Upper lobe of left lung (tissue), 6 donors: Measurements from ENCODE around the gene NVL. TPM values are rescaled to one million over a fixed set of nuclear protein-coding genes. Genes with fewer than 3 reads are reported as not detected.
"Not testable (repeated sequence)": the region's sequence is repeated elsewhere in the genome, so short reads cannot be mapped to it uniquely, and the experiment has no call there.

Experiments
- ATAC-seq, 2 donors: fragments of 200-7000 bp; cut with Tn5 transposase; one replicate each; pipeline ENCODE4 v1.9.1; 2022; ENCODE audit warnings: mild to moderate bottlenecking in 2 of 2, moderate library complexity in 2 of 2; ENCODE audit not compliant: low FRiP score in 2 of 2
- DNase-seq, 2 donors: peaks; one replicate each; pipeline ENCODE4 v3.0.0-alpha.2; 2019 to 2020
- H3K27ac ChIP-seq, 4 donors: fragments of 200-600 bp; sonication (generic); one replicate each; pipeline ENCODE4 v1.5.1; 2016 to 2019
- H3K27me3 ChIP-seq, 4 donors: fragments of 200-600 bp; sonication (generic); one replicate each; pipeline ENCODE4 v1.5.1; 2017 to 2019
- H3K36me3 ChIP-seq, 4 donors: fragments of 200-600 bp; sonication (generic); one replicate each; pipeline ENCODE4 v1.5.1; 2016 to 2019
- H3K4me1 ChIP-seq, 4 donors: fragments of 200-600 bp; sonication (generic); one replicate each; pipeline ENCODE4 v1.5.1; 2018 to 2019
- H3K4me3 ChIP-seq, 4 donors: fragments of 200-600 bp; sonication (generic); one replicate each; pipeline ENCODE4 v1.5.1; 2017 to 2019; ENCODE audit warnings: mild to moderate bottlenecking in 2 of 4, moderate library complexity in 1 of 4
- H3K9me3 ChIP-seq, 4 donors: fragments of 200-600 bp; sonication (generic); one replicate each; pipeline ENCODE4 v1.5.1; 2018 to 2019
- EP300 ChIP-seq, 4 donors: sonication (generic); formaldehyde crosslinking; IDR thresholded peaks; one replicate each; pipeline ENCODE4 v1.5.1; 2017; ENCODE audit warnings: antibody characterized with exemption in 4 of 4, control low read depth in 2 of 4
- POLR2A ChIP-seq, 4 donors: fragments of 450-650 bp; IDR thresholded peaks; one replicate each; pipeline ENCODE4 v1.5.1; 2016 to 2017; ENCODE audit warnings: antibody characterized with exemption in 4 of 4, mild to moderate bottlenecking in 2 of 4
- POLR2AphosphoS5 ChIP-seq, 2 donors: sonication (generic); formaldehyde crosslinking; IDR thresholded peaks; one replicate each; pipeline ENCODE4 v1.5.1; 2017; ENCODE audit warnings: antibody characterized with exemption in 2 of 2
- WGBS, 2 donors: methylation state at CpG; one replicate each; pipeline ENCODE4 v1.1.5; 2017 to 2018; 5-methylcytosine and 5-hydroxymethylcytosine counted together
- total RNA-seq, 6 donors: library from RNA; depleted of rRNA in 4 of 6; stranded (reverse); fragments of >200 nt in 4 of 6; gene quantifications; one replicate each; pipeline versions ENCODE4 v1.1.0 to v1.2.1, GENCODE V29; 2016 to 2021
- TF ChIP-seq, protein P1 (sequence below), 6 experiments: fragments of 450-650 bp in 4 of 6; fragments of 200-600 bp in 2 of 6; sonication (generic) in 2 of 6; IDR thresholded peaks; one replicate each; pipeline ENCODE4 v1.5.1; 2016 to 2019; ENCODE audit warnings: antibody characterized with exemption in 6 of 6
- donor health status: DM: no; HTN: no; CAD: no; lungs with moderate emphysema.
- donor health status: DM: no; HTN: yes; CAD: no; lungs with severe emphysema.

The NVL gene
- total RNA-seq, 6 donors from 2014 or later: 20.2 to 56.6 (median 34.1) TPM

DNA sequence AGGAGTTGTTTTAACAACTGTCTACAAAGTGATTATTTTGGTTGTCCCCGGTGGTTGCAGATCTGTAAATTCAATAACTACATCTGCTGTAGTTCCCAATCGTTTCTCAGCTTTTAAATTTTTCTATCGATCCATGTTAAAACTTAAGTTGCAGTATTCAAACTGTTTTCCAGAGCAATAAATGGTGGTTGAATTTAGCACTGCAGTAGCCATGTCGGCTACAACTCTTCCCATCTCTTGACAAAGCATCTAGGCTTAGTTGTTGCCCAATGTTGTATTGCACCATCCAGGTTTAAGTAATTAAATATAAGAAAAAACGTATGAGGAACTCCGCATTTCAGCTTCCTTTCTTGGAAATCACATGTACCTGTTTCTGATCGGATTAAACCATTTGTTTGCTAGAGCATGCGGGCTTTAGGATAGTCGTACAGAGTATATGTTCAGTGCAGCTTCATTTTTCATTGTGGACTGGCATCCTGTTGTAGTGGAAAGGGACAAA is 27.7 kb upstream of the NVL start:
- DNase-seq (no peak), ATAC-seq (peak; percentile 41 to 60)
- H3K9me3 ChIP-seq: no peaks in the 10 kb centered on the region
- peaks cover 14 to 38% (median 18%) of the 10 kb centered on the region in 4 donors for H3K4me1 ChIP-seq
- H3K4me3 ChIP-seq: peak overlapping the region; percentile 81 to 100 (median 91)
- WGBS, 2 donors: 16 to 19% methylated on average over 9 of the region's 9 CpGs
- no peaks in the 10 kb centered on the region for H3K36me3 ChIP-seq
- peak in 1 of 4 donors; percentile 55 for TF ChIP-seq POLR2A (IDR thresholded peaks at IDR 0.05)
- TF ChIP-seq, protein P1, sequence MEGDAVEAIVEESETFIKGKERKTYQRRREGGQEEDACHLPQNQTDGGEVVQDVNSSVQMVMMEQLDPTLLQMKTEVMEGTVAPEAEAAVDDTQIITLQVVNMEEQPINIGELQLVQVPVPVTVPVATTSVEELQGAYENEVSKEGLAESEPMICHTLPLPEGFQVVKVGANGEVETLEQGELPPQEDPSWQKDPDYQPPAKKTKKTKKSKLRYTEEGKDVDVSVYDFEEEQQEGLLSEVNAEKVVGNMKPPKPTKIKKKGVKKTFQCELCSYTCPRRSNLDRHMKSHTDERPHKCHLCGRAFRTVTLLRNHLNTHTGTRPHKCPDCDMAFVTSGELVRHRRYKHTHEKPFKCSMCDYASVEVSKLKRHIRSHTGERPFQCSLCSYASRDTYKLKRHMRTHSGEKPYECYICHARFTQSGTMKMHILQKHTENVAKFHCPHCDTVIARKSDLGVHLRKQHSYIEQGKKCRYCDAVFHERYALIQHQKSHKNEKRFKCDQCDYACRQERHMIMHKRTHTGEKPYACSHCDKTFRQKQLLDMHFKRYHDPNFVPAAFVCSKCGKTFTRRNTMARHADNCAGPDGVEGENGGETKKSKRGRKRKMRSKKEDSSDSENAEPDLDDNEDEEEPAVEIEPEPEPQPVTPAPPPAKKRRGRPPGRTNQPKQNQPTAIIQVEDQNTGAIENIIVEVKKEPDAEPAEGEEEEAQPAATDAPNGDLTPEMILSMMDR (IDR thresholded peaks at IDR 0.05): peak in 2 of 6 experiments; percentile 26
- TF ChIP-seq EP300 (IDR thresholded peaks at IDR 0.05): no peak
- peak in 1 of 2 donors; percentile 65 for TF ChIP-seq POLR2AphosphoS5 (IDR thresholded peaks at IDR 0.05)
- peak overlapping the region; percentile 88 to 99 (median 91) for H3K27ac ChIP-seq
- no peaks in the 10 kb centered on the region for H3K27me3 ChIP-seq

DNA sequence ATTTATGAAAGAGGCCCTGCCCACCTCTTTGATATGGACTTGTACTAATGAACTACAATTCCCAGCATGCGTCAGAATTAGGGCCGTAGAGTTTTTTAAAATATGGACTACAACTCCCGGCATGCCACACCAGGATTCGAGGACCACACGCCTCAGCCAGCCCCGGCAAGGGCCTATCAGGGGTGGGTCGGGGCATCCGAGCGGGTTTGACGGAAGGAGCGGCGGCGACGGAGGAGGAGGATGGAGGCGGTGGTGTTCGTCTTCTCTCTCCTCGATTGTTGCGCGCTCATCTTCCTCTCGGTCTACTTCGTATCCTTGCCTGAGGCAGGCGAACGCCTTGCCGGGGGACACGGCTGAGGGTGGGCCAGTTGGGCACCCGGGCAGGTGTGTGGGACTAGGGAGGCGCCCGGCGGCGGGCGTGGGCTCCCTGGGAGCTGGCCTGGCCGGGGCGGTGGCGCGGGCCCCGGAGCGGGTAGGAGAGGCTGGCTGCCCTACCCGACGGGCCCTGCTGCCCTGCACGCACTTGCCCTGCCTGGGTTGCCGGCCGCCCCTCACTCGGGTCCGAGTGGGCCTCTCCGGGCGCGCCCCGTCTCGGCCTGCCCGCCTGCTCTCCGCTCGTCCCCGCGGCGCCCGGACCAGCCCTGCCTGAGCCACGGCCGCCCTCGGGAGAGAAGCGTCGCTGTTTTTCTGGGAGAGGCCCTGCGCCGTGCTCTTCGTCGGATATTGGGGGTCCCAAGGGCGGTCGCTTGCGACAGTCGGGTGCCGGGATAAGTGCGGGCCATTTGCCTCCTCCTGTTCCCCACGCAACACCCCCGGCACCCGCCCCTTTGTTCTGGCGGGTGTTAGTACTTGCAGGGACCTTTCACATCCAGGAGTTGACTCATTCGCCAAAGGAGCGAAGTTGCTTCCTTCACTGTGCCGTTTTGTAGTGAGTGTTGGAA is 27.0 kb upstream of the NVL start, which contains the start of gene CNIH4:
TSS of gene CNIH4 (plus strand) at position 195 of the 941 bp plus-strand sequence. CDS start at position 241, 46 bp downstream.
- H3K36me3 ChIP-seq: no peaks in the 10 kb centered on the region
- peak within 1 kb of the TSS; percentile 81 to 100 (median 91) for H3K4me3 ChIP-seq
- peak; percentile 95 to 97 for TF ChIP-seq POLR2AphosphoS5 (IDR thresholded peaks at IDR 0.05)
- TF ChIP-seq POLR2A (IDR thresholded peaks at IDR 0.05): peak; percentile 28 to 94 (median 73)
- TF ChIP-seq, protein P1 (IDR thresholded peaks at IDR 0.05): no peak
- no peak for TF ChIP-seq EP300 (IDR thresholded peaks at IDR 0.05)
- WGBS, 2 donors: 0 to 2% methylated on average over 35 to 65 of the region's 78 CpGs
- ATAC-seq (peak; percentile 98 to 99), DNase-seq (peak; percentile 93 to 96)
- H3K9me3 ChIP-seq: no peaks in the 10 kb centered on the region
- no peaks in the 10 kb centered on the region for H3K27me3 ChIP-seq
- peaks cover 14 to 38% (median 18%) of the 10 kb centered on the region in 4 donors for H3K4me1 ChIP-seq
- H3K27ac ChIP-seq: peak within 1 kb of the TSS; percentile 88 to 99 (median 91)

DNA sequence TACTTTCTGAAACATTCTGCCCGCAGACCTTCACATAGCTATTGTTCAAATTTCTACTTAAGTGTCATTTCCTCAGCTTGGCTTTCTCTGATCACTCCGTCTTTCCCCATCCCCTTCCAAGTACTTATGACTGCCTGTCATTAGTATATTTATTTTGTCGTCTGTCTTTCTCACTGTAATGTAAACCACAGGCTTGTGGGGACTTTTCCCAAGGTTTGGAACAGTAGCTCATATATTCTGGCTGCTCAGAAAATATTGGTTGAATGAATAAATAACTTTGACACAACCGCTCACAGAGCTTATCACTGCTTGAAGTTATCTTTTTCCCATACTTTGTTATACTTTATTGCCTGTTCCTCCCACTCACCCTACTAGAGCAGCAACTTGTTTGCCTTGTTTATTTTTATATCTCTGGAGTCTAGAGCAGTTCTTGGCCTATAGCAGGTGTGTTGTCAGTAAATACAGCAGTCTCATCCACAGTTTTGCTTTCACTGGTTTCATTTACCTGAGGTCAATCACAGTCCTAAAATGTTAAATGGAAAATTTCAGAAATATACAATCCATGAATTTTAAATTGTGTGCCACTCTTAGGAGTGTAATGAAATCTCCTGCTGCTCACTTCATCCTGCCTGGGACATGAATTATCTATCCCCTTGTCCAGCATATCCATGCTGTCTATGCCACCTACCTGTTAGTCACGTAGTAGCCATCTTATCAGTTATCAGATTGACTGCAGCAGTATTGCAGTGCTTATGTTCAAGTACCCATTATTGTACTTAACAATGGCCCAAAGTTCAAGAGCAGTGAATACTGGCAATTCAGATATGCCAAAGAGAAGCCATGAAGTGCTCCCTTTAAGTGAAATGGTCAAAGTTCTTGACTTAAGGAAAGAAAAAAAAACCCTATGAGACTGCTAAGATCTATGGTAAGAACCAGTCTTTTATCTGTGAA is 24.3 kb upstream of the NVL start:
- H3K27ac ChIP-seq: no peak overlapping the region
- 56 to 63% methylated on average over 5 of the region's 5 CpGs for WGBS, 2 donors
- H3K36me3 ChIP-seq: no peaks in the 10 kb centered on the region
- no peak overlapping the region for H3K4me3 ChIP-seq
- DNase-seq: no peak
- no peaks in the 10 kb centered on the region for H3K9me3 ChIP-seq
- peaks cover 14 to 22% (median 18%) of the 10 kb centered on the region in 4 donors for H3K4me1 ChIP-seq
- no peak for TF ChIP-seq EP300 (IDR thresholded peaks at IDR 0.05)
- TF ChIP-seq, protein P1 (IDR thresholded peaks at IDR 0.05): no peak
- TF ChIP-seq POLR2AphosphoS5 (IDR thresholded peaks at IDR 0.05): no peak
- TF ChIP-seq POLR2A (IDR thresholded peaks at IDR 0.05): no peak
- no peaks in the 10 kb centered on the region for H3K27me3 ChIP-seq
- ATAC-seq: no peak

DNA sequence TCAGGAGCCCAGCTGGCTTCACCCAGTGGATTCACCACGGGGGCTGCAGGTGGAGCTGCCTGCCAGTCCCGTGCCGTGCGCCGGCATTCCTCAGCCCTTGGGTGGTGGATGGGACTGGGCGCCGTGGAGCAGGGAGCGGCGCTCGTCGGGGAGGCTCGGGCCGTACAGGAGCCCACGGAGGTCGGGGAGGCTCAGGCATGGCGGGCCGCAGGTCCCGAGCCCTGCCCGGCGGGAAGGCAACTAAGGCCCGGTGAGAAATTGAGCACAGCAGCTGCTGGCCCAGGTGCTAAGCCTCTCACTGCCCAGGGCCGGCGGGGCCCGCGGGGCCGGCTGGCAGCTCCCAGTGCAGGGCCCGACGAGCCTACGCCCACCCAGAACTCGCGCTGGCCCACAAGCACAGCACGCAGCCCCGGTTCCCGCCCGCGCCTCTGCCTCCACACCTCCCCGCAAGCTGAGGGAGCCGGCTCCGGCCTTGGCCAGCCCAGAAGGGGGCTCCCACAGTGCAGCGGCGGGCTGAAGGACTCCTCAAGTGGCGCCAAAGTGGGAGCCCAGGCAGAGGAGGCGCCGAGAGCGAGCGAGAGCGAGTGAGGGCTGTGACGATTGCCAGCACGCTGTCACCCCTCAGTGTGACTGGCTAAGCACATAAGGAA is 22.6 kb upstream of the NVL start:
- DNase-seq: peak in 1 of 2 donors; percentile 75
- 92 to 96% methylated on average over 9 to 47 of the region's 49 CpGs for WGBS, 2 donors
- not testable (repeated sequence) for ATAC-seq

DNA sequence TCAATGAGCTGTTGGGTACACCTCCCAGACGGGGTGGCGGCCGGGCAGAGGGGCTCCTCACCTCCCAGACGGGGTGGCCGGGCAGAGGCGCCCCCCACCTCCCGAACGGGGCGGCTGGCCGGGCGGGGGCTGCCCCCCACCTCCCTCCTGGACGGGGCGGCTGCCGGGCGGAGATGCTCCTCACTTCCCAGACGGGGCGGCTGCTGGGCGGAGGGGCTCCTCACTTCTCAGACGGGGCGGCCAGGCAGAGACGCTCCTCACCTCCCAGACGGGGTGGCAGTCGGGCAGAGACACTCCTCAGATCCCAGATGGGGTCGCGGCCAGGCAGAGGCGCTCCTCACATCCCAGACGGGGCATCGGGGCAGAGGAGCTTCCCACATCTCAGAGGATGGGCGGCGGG is 19.7 kb upstream of the NVL start:
- not testable (repeated sequence) for ATAC-seq, H3K4me3 ChIP-seq, H3K27me3 ChIP-seq, H3K4me1 ChIP-seq, H3K36me3 ChIP-seq, H3K27ac ChIP-seq, H3K9me3 ChIP-seq
- 91 to 94% methylated on average over 7 to 30 of the region's 30 CpGs for WGBS, 2 donors
- peak in 1 of 2 donors; percentile 72 for DNase-seq

More for the DNA sequence above, 22.6 kb upstream of the NVL start:
- not testable (repeated sequence) for H3K27ac ChIP-seq, H3K36me3 ChIP-seq, H3K27me3 ChIP-seq, H3K4me1 ChIP-seq, H3K4me3 ChIP-seq, H3K9me3 ChIP-seq
